ENCODE measurements around the gene EVI5.
"Not testable (repeated sequence)": the region's sequence is repeated elsewhere in the genome, so short reads cannot be mapped to it uniquely, and the experiment has no call there.

Gene EVI5

DNA sequence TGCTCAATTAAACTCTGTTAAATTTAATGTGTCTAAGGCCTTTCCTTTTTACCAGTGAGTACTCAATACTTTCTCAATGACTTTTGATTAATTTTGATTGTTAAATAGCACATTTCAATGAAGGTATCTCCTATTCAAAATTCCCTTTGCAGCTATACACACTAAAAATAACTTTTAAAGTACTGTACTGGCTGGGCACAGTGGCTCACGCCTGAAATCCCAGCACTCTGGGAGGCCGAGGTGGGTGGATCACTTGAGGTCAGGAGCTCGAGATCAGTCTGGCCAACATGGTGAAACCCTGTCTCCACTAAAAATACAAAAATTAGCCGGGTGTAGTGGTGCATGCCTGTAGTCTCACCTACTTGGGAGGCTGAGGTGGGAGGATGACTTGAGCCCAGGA, 38.7 kb downstream of the EVI5 start:
- DNase-seq, result not testable (repeated sequence)

- no peak for DNase-seq
Observed at GRCh38 chr1:92743221-92743620, 41.7 kb downstream of the EVI5 start.

- no peak for DNase-seq
Observed at GRCh38 chr1:92739669-92740524, 45.0 kb downstream of the EVI5 start.

- DNase-seq, result no peak
Observed at GRCh38 chr1:92736395-92736794, 48.5 kb downstream of the EVI5 start.

- no peak for DNase-seq
Observed at GRCh38 chr1:92730476-92730875, 54.4 kb downstream of the EVI5 start.

- no peak for DNase-seq
Observed at GRCh38 chr1:92728697-92729096, 56.2 kb downstream of the EVI5 start.

DNA sequence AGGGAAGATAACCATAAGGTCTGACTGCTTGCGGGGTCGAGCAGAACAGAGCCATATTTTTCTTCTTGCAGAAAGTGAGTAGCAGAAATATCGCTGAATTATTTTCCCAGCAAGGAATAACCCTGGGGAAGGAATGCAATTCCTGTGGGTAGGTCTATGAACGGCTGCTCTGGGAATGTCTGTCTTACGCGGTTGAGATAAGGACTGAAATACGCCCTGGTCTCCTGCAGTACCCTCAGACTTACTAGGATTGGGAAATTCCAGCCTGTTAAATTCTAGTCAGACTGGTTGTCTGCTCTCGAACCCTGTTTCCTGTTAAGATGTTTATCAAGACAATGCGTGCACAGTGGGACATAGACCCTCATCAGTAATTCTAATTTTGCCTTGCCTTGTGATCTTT, 61.2 kb downstream of the EVI5 start:
- DNase-seq, result not testable (repeated sequence)

DNA sequence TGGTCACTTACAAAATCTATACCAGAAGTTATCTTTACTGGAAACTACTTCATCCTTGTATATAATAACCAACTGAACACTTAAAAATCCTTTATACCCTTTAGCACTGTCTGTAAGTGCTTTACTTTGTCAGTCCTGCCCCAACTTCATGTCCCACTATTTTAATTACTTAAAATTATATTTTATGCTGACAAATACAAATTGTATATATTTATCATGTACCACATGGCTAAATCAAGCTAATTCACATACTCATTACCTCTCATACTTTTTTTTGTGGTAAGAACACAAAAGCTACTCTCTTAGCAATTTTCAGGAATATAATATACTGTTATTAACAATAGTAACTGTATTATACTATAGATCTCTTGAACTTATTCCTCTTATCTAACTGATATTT, 63.0 kb downstream of the EVI5 start:
- no peak for DNase-seq

DNA sequence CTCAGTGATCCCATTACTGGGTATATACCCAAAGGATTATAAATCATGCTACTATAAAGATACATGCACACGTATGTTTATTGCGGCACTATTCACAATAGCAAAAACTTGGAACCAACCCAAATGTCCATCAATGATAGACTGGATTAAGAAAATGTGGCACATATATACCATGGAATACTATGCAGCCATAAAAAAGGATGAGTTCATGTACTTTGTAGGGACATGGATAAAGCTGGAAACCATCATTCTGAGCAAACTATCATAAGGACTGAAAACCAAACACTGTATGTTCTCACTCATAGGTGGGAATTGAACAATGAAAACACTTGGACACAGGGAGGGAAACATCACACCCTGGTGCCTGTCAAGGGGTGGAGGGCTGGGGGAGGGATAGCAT, 63.8 kb downstream of the EVI5 start:
- not testable (repeated sequence) for DNase-seq

- not testable (repeated sequence) for DNase-seq
Observed at GRCh38 chr1:92715476-92715951, 69.4 kb downstream of the EVI5 start.

GRCh38 chr1:92713939-92714338, 71.0 kb downstream of the EVI5 start:
- DNase-seq, result no peak

DNA sequence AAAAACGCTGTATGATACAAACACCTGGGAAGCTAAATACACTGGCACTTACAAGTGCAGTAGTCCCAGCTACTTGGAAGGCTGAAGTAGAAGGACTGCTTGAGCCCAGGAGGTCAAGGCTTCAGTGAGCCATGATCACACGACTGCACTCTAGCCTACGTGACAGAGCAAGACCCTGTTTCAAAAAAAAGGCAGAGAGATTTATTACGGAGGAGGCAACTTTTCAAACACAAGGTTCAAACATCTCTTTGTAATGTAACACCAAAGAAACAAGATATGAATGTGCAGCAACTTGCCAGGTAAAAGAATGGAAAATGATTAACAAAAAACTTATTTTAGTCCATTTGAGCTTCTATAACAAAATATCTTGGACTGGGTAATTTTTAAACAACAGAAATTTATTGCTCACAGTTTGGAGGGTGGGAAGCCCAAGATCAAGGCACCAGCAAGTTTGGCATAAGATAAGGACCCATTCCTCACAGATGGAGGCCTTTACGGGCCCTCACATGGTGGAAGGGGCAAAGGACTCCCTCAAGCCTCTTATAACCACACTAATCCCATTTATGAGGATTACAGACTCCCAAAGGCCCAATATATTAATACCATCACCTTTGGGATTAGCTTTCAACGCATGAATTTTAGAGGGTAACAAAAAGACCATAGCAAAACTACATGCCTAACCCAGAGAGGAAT, 73.3 kb downstream of the EVI5 start:
- no peak for DNase-seq

DNA sequence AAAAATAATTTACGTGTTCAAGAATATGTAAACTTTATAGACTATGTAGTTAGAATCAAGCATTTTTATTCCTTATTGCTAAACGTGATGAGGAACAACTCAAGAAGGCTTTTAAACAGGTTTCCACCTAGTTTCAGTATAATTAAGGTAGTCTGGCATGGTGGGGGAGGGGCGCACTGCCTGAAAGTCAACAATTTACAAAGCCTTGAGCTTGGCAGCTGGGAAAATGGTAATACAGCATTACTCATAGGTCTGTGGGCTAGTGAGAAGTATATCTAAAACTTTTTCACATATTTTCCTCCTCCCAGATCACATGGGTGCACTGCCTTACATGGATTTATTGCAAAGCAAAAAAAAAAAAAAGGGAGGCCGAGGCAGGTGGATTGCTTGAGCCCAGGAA, 75.2 kb downstream of the EVI5 start:
- peak; percentile 64 for DNase-seq

DNA sequence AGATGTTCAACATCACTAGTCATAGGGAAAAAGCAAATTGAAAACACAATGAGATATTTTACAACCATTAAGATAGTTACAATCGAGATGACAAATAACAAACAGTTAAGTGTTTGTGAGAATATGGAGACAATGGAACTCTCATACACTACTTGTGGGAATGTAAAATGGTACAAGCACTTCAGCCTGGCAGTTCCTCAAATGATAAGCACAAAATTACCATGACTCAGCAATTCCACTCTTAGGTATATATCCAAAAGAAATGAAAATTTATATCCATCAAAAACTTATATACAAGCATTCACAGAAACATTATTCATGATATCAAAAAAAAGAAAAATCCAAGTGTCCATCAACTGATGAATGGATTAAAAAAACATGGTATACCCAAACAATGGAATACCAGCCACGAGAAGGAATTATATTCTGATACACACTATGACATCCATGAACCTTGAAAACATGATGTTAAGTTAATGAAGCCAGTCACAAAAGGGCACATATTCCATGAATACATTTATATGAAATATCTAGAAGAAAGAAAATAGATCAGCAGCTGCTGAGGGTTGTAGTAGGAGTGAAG, 76.4 kb downstream of the EVI5 start:
- DNase-seq, result peak; percentile 4

- DNase-seq, result no peak
Observed at GRCh38 chr1:92707709-92708108, 77.2 kb downstream of the EVI5 start.

DNA sequence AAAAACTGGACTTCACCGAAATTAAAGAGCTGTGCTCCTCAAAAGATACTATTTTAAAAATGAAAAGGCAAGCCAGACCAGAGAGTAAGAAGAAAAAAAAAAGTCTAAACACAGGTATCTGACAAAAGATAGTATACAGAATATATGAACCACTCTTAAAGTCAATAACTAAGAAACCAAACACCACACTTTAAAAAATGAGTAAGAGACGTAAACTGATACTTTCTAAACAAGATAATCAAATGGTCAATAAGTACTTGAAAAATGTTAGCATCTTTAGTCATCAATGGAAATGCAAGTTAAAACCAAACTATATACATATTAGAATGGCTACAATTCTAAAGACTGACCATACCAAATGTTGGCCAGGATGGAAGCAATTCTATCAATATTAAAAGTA, 77.6 kb downstream of the EVI5 start:
- DNase-seq, result no peak

GRCh38 chr1:92705446-92705845, 79.5 kb downstream of the EVI5 start:
- DNase-seq, result peak; percentile 6

GRCh38 chr1:92701147-92701546, 83.8 kb downstream of the EVI5 start:
- DNase-seq, result peak; percentile 16

GRCh38 chr1:92698932-92699331, 86.0 kb downstream of the EVI5 start:
- DNase-seq, result no peak

DNA sequence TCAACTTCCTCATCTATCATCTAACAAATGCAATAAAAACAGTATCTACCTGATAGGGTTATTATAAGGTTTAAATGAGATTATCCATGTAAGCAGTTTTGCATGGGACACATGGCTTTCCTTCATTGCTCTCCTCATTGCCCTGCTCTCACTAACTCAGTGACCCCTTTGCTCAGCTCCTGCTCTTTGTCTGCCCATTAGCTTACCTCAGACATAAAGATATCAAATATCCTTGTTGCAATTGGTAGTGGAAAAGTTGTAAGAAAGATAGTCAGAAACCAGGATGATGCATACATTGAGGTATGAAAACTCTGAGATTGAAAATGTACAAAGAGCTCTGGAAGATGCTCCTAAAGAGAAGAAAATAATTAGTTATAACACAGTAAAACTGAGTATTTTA, 89.8 kb downstream of the EVI5 start:
- peak; percentile 10 for DNase-seq

DNA sequence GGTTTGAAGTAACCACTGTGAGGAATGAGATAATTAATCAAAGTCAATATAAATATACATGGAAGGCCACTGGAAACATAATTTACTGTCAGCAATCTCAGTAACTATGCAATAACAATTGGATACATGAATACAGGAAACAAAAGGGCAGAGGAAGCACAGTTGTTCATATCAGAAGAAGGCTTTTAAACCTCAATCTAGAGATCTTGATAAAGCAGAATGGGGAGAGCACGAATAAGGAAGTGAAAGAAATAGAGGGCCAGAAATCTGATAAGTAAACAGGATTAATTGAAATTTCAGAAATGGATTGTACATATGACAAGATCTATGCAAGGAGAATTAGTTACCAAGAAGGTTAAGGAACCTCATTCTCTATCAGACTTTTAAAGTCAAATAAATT, 93.0 kb downstream of the EVI5 start:
- DNase-seq, result no peak

GRCh38 chr1:92690212-92690906, 94.5 kb downstream of the EVI5 start:
- no peak for DNase-seq

- no peak for DNase-seq
Observed at GRCh38 chr1:92679980-92680379, 104.9 kb downstream of the EVI5 start.
